A673 (cell line): ENCODE data around the gene GCC1. TPM values are rescaled to one million over a fixed set of nuclear protein-coding genes. Genes with fewer than 3 reads are reported as not detected.

Source experiments
- BruUV-seq: library from RNA; stranded (reverse); fragments of 400-500 nt; replicated peaks from 2 replicates; lab custom pipeline; 2021; lab: Mats Ljungman, UMichigan
- CTCF ChIA-PET: fragments of 300-600 bp; sonication (Branson Sonifier 250); formaldehyde crosslinking; loops from one replicate; lab custom pipeline; 2022; ENCODE audit warnings: antibody characterized with exemption; lab: Charles Lee
- POLR2A ChIA-PET: fragments of 300-600 bp; sonication (Branson Sonifier 250); formaldehyde crosslinking; loops from one replicate; lab custom pipeline; 2022; ENCODE audit warnings: antibody characterized with exemption; ENCODE audit not compliant: low non-redundant PET; lab: Charles Lee
- DNase-seq: peaks from one replicate; pipeline ENCODE4 v3.0.0-alpha.2; 2015; ENCODE audit warnings: low spot score
- H3K27ac ChIP-seq: fragments of 200-600 bp; sonication (generic); 2 replicates; pipeline ENCODE4 v1.5.1; 2016; ENCODE audit warnings: mixed run types, low read depth, mild to moderate bottlenecking, mixed read lengths, antibody characterized with exemption, low read length; ENCODE audit not compliant: poor library complexity, severe bottlenecking
- H3K27me3 ChIP-seq: fragments of 200-600 bp; sonication (generic); replicated peaks from 2 replicates; pipeline ENCODE4 v1.6.1; 2017; ENCODE audit warnings: mixed run types, low read depth, mild to moderate bottlenecking, mixed read lengths, antibody characterized with exemption, low read length; ENCODE audit not compliant: insufficient read depth, poor library complexity
- H3K36me3 ChIP-seq: fragments of 200-600 bp; sonication (generic); 2 replicates; pipeline ENCODE4 v1.6.1; 2016; ENCODE audit warnings: mixed run types, mild to moderate bottlenecking, mixed read lengths, antibody characterized with exemption, low read length; ENCODE audit not compliant: insufficient read depth, poor library complexity, severe bottlenecking
- H3K4me1 ChIP-seq: fragments of 200-600 bp; sonication (generic); 2 replicates; pipeline ENCODE4 v1.6.1; 2017; ENCODE audit warnings: mixed run types, mild to moderate bottlenecking, mixed read lengths, antibody characterized with exemption, low read length; ENCODE audit not compliant: insufficient read depth, poor library complexity, severe bottlenecking
- H3K4me3 ChIP-seq: fragments of 200-600 bp; sonication (generic); 2 replicates; pipeline ENCODE4 v1.5.1; 2016; ENCODE audit warnings: low read depth, mixed run types, mild to moderate bottlenecking, mixed read lengths, low read length; ENCODE audit not compliant: poor library complexity, severe bottlenecking
- H3K9me3 ChIP-seq: fragments of 200-600 bp; sonication (generic); 2 replicates; pipeline ENCODE4 v1.6.1; 2016; ENCODE audit warnings: mixed run types, low read depth, mild to moderate bottlenecking, mixed read lengths, antibody characterized with exemption, low read length; ENCODE audit not compliant: poor library complexity, severe bottlenecking
- CTCF ChIP-seq: fragments of 300-800, 200-600 bp; sonication (generic); conservative IDR thresholded peaks from 2 replicates; pipeline ENCODE4 v1.5.1; 2017; ENCODE audit warnings: low read depth, mild to moderate bottlenecking, antibody characterized with exemption, low read length, moderate library complexity, mixed read lengths
- EZH2 ChIP-seq: fragments of 200-600 bp; sonication (generic); IDR thresholded peaks from 2 replicates; pipeline ENCODE4 v1.6.1; 2017; ENCODE audit warnings: borderline replicate concordance, low read depth, mild to moderate bottlenecking, mixed read lengths, antibody characterized with exemption, low read length; ENCODE audit not compliant: poor library complexity, severe bottlenecking
- intact Hi-C: fragments of 100-400 bp; cut with micrococcal nuclease; formaldehyde crosslinking; loops from one replicate; pipeline ENCODE4 v1.10.0; 2022; ENCODE audit not compliant: unreplicated experiment
- total RNA-seq: library from RNA; stranded (reverse); gene quantifications from 2 replicates; pipeline ENCODE4 v1.2.3, GENCODE V29; 2021

GCC1 gene
- total RNA-seq, 1 experiment from 2014 or later: 15.2 TPM

DNA sequence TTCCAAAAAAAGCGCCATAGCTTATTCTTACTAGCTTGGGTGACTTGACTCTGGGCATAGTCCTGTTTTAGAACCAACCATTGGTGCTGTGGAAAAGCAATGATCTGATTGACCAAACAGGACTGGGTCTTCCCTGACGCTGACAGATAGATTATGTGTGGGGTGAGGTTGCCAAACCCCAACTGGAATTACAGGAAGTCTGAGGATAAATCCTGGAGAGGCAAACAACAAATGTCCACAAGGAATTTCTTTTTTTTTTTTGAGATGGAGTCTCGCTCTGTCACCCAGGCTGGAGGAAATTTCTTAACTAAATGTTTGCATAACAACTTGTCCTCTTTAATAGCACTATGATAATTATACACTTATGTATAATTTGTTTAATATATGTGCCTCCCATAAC is 19.2 kb downstream of the GCC1 start:
- intact Hi-C loops: no loop called here
- no peaks in the 10 kb centered on the region for H3K4me1 ChIP-seq
- no peaks in the 10 kb centered on the region for H3K36me3 ChIP-seq
- H3K27ac ChIP-seq: no peak overlapping the region
- no peaks in the 10 kb centered on the region for H3K9me3 ChIP-seq
- no peak overlapping the region for H3K4me3 ChIP-seq
- no TSS peak for BruUV-seq
- no peak for DNase-seq
- H3K27me3 ChIP-seq: no peaks in the 10 kb centered on the region
- ChIA-PET CTCF (no interaction called here), POLR2A (interaction anchor here (0.8 kb wide), 1 partner anchor 1489 kb away, joined by 5 read pairs; no protein-coding TSS in a partner anchor)
- TF ChIP-seq EZH2 (no peak), CTCF (no peak)

GRCh38 chr7:127557803-127558202 is 27.6 kb downstream of the GCC1 start:
- no peak overlapping the region for H3K27ac ChIP-seq
- no peaks in the 10 kb centered on the region for H3K4me1 ChIP-seq
- H3K27me3 ChIP-seq: no peaks in the 10 kb centered on the region
- H3K36me3 ChIP-seq: no peaks in the 10 kb centered on the region
- H3K9me3 ChIP-seq: no peaks in the 10 kb centered on the region
- ChIA-PET POLR2A (no interaction called here), CTCF (no interaction called here)
- BruUV-seq: no TSS peak
- H3K4me3 ChIP-seq: no peak overlapping the region
- TF ChIP-seq EZH2: no peak
- TF ChIP-seq CTCF: no peak
- intact Hi-C loops: no loop called here
- DNase-seq: no peak

DNA sequence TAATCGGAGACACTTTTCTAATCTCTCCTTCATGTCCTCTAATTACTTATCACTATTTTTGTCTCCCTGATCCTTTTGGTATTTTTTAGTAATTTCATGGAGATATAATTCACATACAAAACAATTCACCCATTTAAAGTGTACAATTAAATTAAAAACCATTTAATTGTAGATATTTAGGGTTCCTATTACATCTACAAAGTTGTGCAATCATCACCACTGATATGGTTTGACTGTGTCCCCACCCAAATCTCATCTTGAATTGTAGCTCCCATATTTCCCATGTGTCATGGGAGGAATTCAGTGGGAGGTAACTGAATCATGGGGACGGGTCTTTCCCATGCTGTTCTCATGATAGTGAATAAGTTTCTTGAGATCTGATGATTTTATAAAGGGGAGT is 29.0 kb downstream of the GCC1 start:
- TF ChIP-seq EZH2 (no peak), CTCF (no peak)
- CTCF ChIA-PET: no interaction called here
- H3K9me3 ChIP-seq: no peaks in the 10 kb centered on the region
- H3K27ac ChIP-seq: no peak overlapping the region
- H3K36me3 ChIP-seq: no peaks in the 10 kb centered on the region
- no peaks in the 10 kb centered on the region for H3K4me1 ChIP-seq
- POLR2A ChIA-PET: no interaction called here
- intact Hi-C loops: no loop called here
- BruUV-seq: no TSS peak
- DNase-seq: no peak
- H3K4me3 ChIP-seq: no peak overlapping the region
- no peaks in the 10 kb centered on the region for H3K27me3 ChIP-seq
